ENCODE results near the gene MPG.

Gene MPG

DNA sequence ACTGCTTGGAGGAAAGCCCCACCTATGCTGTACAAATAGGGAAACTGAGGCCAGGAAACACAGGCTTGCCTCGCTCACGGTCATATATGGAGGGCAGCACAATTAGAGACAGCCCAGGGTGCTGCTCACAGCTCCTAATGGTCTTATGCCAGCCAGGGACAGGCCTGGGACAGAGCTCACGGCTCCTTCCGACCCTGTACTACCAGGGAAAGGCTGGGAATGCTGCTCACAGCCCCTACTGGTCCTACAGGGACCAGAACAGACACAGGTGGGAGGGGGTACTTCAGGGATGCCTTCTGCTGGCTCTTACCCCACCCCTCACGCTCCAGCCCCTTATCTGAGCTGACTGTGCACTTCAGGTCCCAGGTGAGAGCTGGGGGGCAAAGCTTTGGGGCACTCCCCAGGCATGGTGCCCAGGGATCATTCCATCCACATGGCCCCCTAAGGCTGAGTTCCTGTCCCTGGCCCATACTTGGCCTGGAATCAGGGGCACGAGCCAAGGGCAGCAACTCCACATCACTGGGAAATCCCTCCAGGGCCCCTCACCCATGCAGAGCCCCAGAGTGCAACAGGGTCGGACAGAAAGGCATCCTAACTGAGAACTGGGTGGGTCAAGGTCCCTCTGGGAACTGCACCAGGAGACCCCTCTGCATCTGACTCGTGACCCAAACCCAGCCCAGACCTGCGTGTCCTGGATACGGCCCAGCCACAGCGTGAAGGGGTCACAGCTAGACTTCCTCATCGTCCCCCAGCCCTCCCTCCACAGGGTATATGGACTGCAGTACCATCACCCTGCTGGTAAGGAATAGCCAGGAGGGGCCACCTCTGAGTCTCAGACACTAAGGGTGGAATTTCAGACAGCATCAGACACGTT, 11.5 kb upstream of the MPG start:
- in situ Hi-C loops (cut with HindIII; ENCODE audit: low sequenced_read_pairs): no loop called here

DNA sequence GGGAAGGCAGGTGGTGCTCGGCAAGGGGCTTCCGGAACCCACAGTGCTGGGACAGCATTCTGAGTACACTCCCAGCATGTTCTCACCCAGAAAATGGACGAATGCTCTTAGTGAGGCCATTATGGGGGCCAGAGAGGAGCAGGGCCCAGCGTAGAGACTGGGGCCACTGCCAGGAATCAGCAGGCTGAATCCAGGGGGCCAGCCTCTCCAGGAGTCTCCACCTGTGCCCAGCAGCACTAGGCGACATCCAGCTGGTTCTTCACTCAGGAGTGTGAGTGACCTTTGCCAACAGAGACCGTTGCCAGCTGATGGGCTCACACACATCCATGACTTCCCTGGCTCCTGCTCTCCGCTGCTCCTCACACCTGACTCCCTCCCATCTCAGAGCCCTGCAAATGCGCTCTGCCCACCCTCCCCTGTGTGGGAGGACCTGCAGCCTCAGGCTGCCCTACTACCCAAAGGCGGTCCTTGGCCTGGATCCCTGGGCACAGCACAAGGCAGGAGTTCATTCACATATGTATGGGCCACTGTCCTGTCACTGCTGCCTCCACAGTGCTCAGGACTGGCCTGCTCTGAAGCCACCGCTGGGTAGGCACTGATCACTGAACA, 10.7 kb upstream of the MPG start:
- in situ Hi-C loops (cut with HindIII; ENCODE audit: low sequenced_read_pairs): no loop called here

DNA sequence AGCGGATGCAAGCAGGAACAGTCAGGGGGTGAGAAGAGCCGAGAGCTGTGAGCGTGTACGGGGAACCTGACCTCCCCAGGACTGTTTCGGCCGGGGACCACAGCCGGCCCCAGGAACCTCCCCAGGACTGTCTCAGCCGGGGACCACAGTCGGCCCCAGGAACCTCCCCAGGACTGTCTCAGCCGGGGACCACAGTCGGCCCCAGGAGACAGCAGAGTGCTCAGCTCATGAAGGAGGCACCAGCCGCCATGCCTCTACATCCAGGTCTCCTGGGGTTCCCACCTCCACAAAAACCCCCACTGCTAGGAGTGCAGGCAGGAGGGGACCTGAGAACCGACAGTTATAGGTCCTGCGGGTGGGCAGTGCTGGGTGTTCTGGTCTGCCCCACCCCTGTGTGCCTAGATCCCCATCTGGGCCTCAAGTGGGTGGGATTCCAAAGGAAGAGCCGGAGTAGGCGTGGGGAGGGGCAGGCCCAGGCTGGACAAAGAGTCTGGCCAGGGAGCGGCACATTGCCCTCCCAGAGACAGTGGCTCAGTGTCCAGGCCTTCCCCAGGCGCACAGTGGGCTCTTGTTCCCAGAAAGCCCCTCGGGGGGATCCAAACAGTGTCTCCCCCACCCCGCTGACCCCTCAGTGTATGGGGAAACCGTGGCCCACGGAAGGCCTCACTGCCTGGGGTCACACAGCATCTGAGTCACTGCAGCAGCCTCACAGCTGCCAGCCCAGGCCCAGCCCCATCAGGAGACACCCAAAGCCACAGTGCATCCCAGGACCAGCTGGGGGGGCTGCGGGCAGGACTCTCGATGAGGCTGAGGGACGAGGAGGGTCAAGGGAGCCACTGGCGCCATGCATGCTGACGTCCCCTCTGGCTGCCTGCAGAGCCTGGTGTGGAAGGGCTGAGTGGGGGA, 9.9 kb upstream of the MPG start:
- in situ Hi-C loops (cut with HindIII; ENCODE audit: low sequenced_read_pairs): no loop called here

DNA sequence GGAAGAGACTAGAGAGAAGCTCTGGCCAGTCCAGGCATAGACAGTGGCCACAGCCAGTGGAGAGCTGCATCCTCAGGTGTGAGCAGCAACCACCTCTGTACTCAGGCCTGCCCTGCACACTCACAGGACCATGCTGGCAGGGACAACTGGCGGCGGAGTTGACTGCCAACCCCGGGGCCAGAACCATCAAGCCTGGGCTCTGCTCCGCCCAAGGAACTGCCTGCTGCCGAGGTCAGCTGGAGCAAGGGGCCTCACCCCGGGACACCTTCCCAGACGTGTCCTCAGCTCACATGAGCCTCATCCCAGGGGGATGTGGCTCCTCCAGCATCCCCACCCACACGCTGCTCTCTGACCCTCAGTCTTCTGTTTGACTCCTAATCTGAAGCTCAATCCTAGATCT, 8.8 kb upstream of the MPG start:
- in situ Hi-C loops (cut with HindIII; ENCODE audit: low sequenced_read_pairs): no loop called here

DNA sequence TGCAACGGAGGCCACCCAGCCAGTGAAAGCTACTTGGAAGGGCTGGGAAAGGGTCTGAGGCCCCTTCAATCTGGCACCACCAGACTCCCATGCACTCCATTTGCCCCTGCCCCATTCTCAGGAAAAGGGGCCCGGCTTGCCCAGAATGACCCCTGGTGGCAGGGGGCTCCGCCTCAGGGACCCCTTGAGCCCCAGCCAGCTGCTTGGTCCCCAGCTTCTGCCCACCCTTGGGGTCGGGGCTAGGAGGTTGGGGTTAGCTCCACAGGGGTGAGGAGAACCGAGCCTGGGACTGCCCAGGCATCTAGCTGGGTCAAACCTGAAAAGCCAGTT, 6.8 kb upstream of the MPG start:
- in situ Hi-C loops (cut with HindIII; ENCODE audit: low sequenced_read_pairs): no loop called here

DNA sequence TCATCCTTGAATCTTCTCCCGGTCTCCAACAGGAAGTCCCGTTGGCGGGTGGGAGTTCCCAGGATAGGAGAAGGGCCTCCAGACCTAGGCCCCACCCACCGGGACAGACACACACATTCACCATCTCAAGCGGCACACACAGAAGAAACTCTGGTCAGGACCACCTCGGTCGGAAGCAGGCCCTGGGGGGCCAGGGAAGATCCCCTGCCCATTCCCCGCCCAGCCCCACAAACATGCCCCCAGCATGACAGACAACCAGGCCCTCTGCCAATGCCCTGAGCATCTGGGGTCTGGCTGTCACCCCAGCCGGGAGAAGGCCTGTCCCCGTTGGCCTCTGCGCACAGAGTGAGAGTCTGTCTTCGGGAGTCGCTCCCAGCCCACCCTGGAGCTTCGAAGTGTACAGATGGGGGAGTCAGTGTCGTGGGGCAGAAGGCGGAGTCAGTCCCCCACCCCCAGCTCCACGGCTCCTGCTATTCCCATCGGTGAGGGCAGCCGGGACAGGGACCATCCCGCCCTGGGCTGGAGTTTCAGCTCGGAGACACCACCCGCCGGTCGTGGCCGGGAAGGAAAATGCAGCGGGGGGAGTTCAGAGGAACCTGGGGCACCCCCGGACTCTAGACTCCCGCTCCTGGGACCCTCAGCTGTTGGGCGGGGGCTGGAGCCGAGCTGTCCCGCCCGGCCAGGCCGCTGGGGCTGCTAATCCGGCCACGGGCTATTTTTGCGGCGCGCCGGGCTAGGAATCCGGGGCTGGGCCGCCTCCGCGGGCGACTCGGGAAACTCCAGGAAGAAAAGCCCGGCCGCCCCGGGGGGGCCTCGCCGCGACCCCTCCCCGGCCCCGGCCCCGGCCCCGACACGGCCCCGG, 6.3 kb upstream of the MPG start:
- in situ Hi-C loops (cut with HindIII; ENCODE audit: low sequenced_read_pairs): no loop called here

DNA sequence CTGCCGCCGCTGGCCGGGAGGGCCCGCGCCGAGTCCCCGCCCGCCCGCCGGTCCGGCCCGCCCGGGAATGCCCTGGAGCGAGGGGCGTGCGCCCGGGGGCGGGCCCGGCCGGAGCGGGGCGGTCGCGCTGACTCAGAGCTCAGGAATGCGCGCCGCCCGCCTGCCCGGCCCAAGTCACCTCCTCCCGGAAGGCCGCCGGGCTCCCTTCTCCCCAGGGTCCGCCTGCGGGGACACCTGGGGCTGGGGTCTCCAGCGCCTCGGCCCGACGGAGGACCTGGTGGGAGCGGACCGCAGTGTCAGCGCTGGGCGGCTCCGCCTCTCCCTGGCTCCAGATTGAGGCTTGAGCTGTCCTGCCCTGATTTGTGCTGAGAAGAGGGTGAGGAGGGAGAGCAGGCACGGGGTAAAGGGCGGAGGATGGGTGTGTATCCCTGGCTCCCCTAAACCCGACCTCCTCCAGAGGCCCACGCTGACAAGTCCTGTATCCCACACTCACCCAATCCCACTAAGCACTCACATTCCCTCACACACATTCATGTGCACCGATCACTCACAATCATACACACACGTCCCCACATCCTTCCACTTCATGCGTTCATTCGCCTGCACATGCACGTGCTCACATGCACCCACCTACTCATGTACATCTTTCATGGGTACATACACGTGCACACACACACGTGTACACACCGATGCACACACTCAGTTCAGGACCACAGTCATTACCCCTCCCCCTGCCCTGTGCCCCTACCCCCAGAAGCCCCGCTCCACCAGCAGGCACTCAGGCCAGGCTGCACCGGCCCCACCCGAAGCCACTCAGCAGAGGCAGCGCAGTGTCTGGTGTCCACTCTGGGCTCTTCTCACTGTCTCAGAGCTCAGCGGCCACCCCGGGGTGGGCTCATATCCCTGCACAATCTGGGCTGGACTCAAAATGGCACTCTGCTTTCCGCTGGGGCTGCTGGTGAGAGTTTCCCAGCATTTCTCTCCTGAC, 5.2 kb upstream of the MPG start, which contains the start of gene RHBDF1:
Gene RHBDF1, minus strand, starts transcription at position 71 of the 988 bp plus-strand sequence. CDS start 7,616 bp downstream, outside the sequence.
- in situ Hi-C loops (cut with HindIII; ENCODE audit: low sequenced_read_pairs): no loop called here

DNA sequence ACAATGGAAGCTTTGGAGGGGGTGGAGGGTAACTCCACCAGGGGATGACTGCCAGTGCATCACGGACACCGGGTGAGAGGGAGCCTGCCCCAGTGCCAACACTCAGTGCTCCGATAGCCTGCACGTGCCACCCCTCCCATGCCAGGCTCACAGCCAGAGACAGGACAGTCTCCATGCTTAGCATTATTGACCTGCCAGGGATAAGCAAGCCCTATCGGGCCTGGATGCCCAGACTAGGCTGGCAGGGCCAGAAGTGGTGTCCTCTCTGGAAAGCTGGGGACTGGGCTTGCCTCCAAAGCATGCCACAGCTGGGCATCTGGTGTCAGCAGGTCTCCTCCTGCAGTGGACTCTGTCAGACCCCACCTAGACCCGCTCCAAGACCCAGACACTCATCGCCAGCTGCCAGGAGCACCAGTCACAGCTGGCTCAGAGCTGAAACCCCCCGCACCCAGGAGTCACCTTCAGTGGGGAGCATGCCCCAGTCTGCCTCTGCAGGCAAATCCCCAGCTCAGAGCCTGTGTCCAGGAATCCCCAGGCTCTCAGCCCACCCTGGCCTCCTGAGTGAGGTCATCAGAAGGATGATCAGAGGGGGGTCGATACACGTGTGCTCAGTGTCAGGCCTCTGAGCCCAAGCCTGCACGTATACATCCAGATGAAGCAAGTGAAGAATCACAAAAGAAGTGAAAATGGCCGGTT, 3.8 kb upstream of the MPG start:
- in situ Hi-C loops (cut with HindIII; ENCODE audit: low sequenced_read_pairs): no loop called here

DNA sequence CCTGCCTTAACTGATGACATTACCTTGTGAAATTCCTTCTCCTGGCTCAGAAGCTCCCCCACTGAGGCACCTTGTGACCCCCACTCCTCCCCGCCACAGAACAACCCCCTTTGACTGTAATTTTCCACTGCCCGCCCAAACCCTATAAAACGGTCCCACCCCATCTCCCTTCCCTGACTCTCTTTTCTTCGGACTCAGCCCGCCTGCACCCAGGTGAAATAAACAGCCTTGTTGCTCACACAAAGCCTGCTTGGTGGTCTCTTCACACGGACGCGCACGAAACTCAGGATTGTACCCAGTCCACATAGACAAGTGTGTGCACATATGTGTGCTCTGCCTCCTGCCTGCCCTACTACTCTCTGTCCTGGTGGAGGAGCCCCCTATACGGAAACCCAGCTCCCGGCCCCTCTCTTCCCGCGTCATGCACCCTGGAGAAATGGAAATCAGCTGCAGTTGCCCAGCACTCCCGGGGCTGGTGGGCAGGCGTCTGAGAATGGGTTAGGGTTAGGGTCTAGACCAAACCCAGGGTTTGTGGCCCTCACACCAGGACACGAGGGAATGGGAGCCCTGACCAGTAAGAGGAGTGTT, 3.2 kb upstream of the MPG start:
- in situ Hi-C loops (cut with HindIII; ENCODE audit: low sequenced_read_pairs): no loop called here

DNA sequence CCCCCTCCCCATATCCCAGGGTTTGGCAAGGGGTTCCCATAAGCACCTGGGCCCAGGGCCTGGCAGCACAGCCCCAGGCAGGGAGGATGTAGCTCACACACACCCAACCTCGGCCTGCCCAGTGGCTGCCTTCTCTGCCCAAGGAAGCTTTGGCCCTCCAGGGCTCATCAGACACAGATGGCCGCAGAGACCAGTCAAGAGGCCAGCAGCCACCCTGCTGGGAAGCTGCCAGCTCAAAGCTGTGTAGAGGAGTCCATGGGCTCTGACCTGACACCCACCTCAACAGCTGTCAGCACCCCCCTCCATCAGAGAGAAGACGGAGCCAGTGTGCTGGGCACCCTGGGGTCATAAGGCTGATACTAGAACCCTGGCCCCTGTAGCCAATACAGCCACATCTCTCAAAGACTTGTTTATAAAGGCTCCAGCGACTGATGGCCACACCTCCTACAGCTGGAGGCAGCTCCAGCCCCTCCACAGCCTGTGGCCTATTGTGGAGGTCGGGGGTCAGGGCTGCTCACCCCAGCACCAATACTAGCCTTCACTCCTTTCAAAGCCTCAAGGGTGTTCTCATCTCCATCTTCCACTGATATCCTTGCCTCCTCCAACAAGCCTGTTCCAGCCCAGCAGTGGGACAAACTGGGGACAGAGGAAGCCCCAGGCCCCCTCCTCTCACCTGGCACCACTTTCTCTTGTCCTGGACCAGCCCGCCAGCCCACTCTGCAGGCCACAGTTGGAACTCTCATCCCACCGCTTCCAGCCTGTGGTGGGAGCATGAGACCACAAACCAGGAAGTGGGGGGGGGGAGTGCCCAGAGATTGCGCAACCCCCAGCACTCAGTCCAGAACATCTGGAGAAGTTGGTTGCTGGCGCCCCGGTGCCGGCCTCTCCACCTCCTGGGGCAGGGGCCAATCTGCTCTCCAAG, 2.2 kb upstream of the MPG start:
- in situ Hi-C loops (cut with HindIII; ENCODE audit: low sequenced_read_pairs): no loop called here

DNA sequence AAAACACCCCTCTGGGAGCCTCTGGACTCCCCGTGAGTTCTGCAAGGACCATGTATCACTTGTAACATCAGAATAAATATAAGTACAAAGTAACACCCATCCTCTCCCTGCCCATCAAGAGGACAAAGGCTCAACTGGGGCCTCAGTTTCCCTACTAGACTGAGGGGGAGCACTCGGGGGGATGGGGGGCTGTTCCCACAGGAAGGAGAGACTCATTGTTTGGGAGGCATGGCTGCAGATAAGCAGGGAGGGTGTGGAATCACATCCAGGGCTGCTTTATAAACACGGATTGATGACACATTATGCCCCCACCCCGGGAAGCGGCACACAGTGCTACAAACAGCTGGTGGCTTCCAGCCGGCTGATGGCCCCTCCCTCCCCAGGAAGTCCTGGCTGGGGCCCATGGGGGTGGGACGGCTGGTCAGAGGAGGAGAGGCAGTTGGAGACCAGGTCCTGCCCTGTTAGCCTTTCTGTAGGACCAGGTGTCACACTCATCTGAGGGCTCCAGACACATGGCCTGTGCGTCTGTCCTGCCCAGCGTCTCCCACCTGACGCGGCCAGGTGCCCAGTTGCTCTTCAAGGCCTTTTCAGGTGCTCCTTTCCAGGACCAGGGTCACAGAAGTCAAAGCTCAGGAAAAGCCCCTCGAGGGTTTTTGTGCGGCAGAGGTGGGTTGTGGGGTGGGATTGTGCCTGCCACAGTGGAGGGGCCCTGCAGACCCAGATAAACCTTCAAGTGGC, 1.3 kb upstream of the MPG start:
- in situ Hi-C loops (cut with HindIII; ENCODE audit: low sequenced_read_pairs): no loop called here

DNA sequence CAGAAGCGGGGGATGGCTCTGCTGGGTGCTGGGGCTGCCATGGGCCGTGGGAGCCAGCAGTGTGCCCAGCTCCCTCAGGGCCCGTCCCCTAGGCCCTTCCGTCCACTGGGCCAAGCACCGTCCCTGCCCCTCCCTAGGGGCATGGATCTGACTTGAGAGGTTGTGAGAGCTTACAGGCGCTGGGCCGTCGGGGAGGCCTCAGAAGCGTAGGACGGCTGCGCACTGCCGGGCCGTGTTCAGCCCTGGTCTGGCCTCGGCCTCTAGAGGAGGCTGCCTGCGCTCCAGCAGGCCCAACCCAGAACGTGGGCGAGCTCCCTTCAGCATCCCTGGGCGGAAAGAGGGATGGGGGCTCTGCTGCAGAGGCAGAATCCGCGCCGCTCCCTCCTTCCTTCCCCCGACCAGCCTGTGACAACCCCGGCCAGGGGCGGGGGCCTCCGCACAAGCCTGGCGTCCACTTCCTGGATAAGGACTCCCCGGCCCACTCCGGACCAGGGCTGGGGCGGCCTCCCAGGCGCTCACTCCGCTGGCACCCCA, 685 bp upstream of the MPG start:
- in situ Hi-C loops (cut with HindIII; ENCODE audit: low sequenced_read_pairs): no loop called here

DNA sequence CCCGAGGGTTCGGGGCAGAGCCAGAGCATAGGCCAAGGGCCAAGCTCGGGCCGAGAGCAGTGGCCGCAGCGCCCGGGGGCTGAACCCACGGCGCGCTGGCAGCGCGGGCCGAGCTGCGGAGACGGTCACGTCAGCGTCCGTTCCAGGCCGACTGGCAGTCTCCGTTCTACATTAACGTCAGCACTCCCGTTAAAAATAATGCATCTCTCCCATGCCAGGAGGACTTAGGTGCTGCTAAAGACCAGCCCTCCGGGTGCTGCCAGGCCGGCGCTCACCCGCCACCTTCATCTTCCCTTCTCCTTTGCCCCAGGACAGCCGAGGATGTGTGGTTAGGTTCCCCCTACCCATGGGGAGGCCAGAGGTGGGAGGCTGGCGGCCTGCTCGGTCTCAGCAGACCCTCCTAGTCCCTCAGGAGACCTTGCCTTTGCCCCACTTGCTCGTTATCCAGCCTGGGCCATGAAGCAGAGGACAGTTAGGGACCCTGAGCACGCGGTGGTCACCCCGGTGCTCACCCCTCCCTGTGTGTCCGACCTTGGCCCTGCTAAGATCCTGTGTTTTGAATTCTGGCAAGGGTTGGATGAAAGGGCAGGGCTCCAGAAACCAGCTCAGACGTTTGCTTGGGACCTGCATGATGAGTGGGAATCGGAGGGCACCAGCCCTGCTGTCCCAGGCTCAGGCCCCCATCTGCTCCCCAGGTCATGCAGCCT, 572 bp downstream of the MPG start:
- in situ Hi-C loops (cut with HindIII; ENCODE audit: low sequenced_read_pairs): no loop called here

DNA sequence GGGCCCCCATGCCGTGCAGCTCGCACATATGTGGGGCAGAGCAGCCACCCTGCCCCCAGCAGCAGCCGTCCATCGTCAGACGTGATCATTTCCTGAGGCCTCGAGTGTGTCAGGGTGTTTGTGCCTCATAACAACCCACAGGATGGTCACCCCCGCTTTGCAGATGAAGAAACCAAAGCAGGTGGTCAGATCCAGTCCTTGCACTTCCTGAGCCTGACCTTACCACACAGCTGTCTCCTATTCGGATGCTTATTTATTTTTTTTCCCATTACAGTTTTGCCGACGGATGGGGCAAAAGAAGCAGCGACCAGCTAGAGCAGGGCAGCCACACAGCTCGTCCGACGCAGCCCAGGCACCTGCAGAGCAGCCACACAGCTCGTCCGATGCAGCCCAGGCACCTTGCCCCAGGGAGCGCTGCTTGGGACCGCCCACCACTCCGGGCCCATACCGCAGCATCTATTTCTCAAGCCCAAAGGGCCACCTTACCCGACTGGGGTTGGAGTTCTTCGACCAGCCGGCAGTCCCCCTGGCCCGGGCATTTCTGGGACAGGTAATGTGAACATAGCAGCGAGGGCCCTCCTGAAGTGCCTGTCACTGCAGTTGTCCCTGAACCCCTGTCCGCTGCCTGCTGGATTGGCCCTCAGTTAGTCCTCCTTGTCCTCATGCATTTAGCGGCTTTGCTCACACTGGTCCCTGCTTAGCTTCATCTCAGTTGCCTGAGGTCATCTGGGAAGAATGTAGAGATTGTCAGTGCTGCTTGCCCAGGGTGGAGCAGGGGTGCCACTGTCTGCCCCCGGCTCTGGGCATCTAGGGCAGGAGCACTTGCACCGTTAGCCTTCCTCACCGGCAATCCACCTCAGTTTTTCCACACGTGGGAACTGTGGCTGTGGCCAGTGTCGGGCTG, 1.4 kb downstream of the MPG start:
- in situ Hi-C loops (cut with HindIII; ENCODE audit: low sequenced_read_pairs): no loop called here

DNA sequence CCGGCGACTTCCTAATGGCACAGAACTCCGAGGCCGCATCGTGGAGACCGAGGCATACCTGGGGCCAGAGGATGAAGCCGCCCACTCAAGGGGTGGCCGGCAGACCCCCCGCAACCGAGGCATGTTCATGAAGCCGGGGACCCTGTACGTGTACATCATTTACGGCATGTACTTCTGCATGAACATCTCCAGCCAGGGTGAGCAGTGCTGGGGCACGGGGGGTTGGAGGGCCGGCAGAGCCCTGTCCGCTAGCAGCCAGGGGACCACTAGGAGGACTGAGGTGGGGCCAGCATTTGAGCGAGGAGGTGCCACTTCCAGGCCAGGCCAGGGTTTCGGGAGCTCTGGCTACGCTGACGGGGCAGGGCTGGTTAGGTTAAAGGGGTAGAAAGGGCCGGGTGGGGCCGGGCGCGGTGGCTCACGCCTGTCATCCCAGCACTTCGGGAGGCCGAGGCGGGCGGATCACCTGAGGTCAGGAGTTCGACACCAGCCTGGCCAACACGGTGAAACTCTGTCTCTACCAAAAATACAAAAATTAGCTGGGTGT, 5.1 kb downstream of the MPG start:
- in situ Hi-C loops (cut with HindIII; ENCODE audit: low sequenced_read_pairs): no loop called here

Measured in endothelial cell of hepatic sinusoid (primary cell).